Fibroblast of villous mesenchyme (primary cell): ENCODE results near the gene MBP. TPM values are rescaled to one million over a fixed set of nuclear protein-coding genes. Genes with fewer than 3 reads are reported as not detected.

ENCODE experiments used
- DNase-seq: peaks from one replicate; pipeline ENCODE4 v3.0.0-alpha.2; 2010; ENCODE audit warnings: low read depth
- H3K4me3 ChIP-seq: 2 replicates; pipeline ENCODE4 v1.5.1; 2011; ENCODE audit warnings: low read depth, mild to moderate bottlenecking, low read length
- CTCF ChIP-seq: IDR thresholded peaks from 2 replicates; pipeline ENCODE4 v1.5.1; 2012; ENCODE audit warnings: low read depth, mild to moderate bottlenecking, low read length; ENCODE audit not compliant: insufficient read depth
- total RNA-seq: library from RNA; depleted of rRNA; stranded (reverse); fragments of >200 nt; gene quantifications from 2 replicates; pipeline ENCODE4 v1.2.3, GENCODE V29; 2012

Gene MBP
- total RNA-seq, 1 donor: 3.9 TPM

GRCh38 chr18:77008576-77009315, 123.8 kb downstream of the MBP start:
- H3K4me3 ChIP-seq: no peak overlapping the region
- no peak for DNase-seq
- TF ChIP-seq CTCF: no peak

DNA sequence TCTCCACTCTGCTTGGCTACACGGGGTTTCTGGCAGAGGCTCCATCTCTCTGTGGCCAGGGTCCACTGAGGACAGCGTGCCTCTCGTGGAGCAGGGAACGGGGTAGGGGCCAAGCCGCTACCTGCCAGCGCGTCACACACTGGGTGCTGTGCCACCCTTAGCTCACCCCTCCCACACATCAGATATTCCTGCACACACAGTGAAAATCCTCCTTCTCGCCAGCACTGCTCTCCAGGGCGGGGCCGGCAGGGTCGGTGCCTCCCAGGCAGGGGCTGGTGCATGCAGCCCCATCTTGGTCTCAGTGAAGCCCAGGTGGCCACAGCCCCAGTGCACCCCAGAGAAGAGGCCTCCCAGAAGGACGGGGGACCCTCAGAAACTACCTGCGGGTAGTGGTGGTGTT, 124.6 kb downstream of the MBP start:
- no peak for DNase-seq
- no peak for TF ChIP-seq CTCF

DNA sequence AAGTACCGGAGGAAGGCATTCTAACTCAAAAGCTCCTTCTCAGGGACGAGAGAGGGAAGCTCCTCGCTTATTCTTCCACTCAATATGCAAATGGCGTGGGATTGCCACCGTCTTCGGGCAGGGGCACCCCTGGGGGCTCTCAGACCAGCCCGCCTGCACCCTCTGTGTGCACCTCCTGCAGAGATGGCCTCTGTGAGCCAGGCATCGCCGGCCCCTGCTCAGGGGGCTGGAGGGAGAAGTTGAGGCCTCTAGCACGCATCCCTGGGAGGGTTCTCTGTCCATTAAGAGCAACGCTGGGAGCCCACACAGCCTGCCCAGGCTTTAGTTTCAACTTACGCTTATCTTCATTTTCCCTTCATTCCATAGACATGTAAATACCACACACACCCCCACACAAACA, 125.3 kb downstream of the MBP start:
- DNase-seq: no peak
- no peak overlapping the region for H3K4me3 ChIP-seq
- TF ChIP-seq CTCF: no peak

More for the DNA sequence above, 124.6 kb downstream of the MBP start:
- no peak overlapping the region for H3K4me3 ChIP-seq

- TF ChIP-seq CTCF: no peak
Observed at GRCh38 chr18:77006305-77007175, 126.0 kb downstream of the MBP start.

GRCh38 chr18:77005651-77006195, 126.9 kb downstream of the MBP start:
- H3K4me3 ChIP-seq: no peak overlapping the region
- DNase-seq: no peak
- no peak for TF ChIP-seq CTCF

More at GRCh38 chr18:77006305-77007175, 126.0 kb downstream of the MBP start:
- H3K4me3 ChIP-seq: no peak overlapping the region
- DNase-seq: no peak

DNA sequence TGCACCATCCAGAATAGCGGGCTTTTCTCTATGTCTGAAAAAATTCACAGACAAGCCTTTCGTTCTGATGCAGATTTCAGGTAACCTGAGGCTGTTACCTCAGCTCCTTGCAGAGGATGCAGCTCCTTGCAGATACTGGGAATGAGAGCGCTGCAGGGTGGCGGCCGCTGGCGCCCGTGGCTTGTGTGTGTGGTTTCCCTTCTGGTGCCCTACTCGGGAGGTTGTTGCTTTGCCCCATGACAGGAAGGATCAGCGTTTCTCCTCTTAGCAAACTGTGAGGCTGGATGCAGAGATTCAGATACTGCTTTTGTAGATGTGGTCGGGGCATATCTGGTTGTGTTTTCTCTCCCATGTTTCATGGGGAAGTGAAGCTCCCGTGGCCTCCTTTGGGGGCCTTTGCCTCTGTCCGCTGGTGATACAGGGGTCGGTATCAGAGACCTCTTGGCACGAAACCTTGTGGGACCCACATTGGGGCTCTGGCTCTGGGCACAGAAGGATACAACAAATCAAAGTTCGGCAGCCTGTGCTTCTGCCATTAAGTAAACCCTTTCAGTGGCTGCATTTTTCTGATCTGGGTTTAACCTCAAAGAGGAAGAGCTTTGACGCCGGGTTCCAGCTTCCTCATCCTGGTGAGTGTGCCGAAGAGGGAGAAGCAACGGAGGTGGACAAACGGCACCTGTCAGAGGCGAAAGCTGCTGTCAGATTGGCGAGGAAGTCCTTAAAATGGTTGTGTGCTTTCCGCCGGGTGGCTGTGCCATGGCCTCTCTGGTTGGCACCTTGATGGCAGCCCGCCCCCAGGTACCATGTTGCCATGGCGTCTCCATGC, 127.8 kb downstream of the MBP start:
- TF ChIP-seq CTCF: no peak
- H3K4me3 ChIP-seq: no peak overlapping the region

More for the DNA sequence above, 127.8 kb downstream of the MBP start:
- no peak for DNase-seq
